DND-41 (cell line): Measurements from ENCODE around the gene HSD3B1.
A peak's percentile ranks its signal among the peaks of the same experiment; 100 is the strongest.

ENCODE experiments used
- ATAC-seq: fragments of 200-7000 bp; cut with Tn5 transposase; 3 replicates; pipeline ENCODE4 v1.9.1; 2021; ENCODE audit warnings: low read depth; ENCODE audit not compliant: insufficient read depth
- DNase-seq: peaks from one replicate; pipeline ENCODE4 v3.0.0-alpha.2; 2020
- H2AFZ ChIP-seq: 2 replicates; pipeline ENCODE4 v1.6.0; 2012; ENCODE audit warnings: low read depth, low read length
- H3K27ac ChIP-seq: 2 replicates; pipeline ENCODE4 v1.5.1; 2012; ENCODE audit warnings: low read length, inconsistent platforms
- H3K27me3 ChIP-seq: fragments of 200-600 bp; sonication (generic); 2 replicates; pipeline ENCODE4 v1.6.0; 2012; ENCODE audit warnings: low read length, mild to moderate bottlenecking, inconsistent platforms; ENCODE audit not compliant: insufficient read depth, poor library complexity
- H3K36me3 ChIP-seq: 2 replicates; pipeline ENCODE4 v1.5.1; 2012; ENCODE audit warnings: low read length, inconsistent platforms; ENCODE audit not compliant: insufficient read depth
- H3K4me1 ChIP-seq: 2 replicates; pipeline ENCODE4 v1.5.1; 2012; ENCODE audit warnings: mild to moderate bottlenecking, low read length; ENCODE audit not compliant: insufficient read depth
- H3K4me2 ChIP-seq: 2 replicates; pipeline ENCODE4 v1.6.0; 2012; ENCODE audit warnings: mild to moderate bottlenecking, moderate library complexity, low read length, inconsistent platforms; ENCODE audit not compliant: insufficient read depth
- H3K4me3 ChIP-seq, 2 experiments: fragments of 200-600 bp in 1 of 2; shearing (Covaris generic) in 1 of 2; 2 replicates each; pipeline ENCODE4 v1.5.1; 2012 to 2016; ENCODE audit warnings: inconsistent platforms in 2 of 2, low read length in 2 of 2, mild to moderate bottlenecking in 2 of 2, low read depth in 1 of 2, moderate library complexity in 1 of 2
- H3K79me2 ChIP-seq: 2 replicates; pipeline ENCODE4 v1.6.0; 2012; ENCODE audit warnings: low read length, inconsistent platforms; ENCODE audit not compliant: insufficient read depth
- H3K9ac ChIP-seq: 2 replicates; pipeline ENCODE4 v1.6.0; 2012; ENCODE audit warnings: low read depth, mild to moderate bottlenecking, inconsistent platforms, low read length, moderate library complexity
- H3K9me3 ChIP-seq: 2 replicates; pipeline ENCODE4 v1.5.1; 2012; ENCODE audit warnings: low read length, moderate library complexity, mild to moderate bottlenecking, inconsistent platforms; ENCODE audit not compliant: insufficient read depth, severe bottlenecking
- H4K20me1 ChIP-seq: 2 replicates; pipeline ENCODE4 v1.6.0; 2012; ENCODE audit warnings: low read length; ENCODE audit not compliant: insufficient read depth
- EZH2 ChIP-seq: IDR thresholded peaks from 3 replicates; pipeline ENCODE4 v1.6.1; 2012; ENCODE audit warnings: borderline replicate concordance, low read depth, mild to moderate bottlenecking, moderate library complexity, low read length, inconsistent platforms; ENCODE audit not compliant: severe bottlenecking
- TF ChIP-seq, protein P1 (sequence below): IDR thresholded peaks from 2 replicates; pipeline ENCODE4 v1.5.1; 2012; ENCODE audit warnings: borderline replicate concordance, low read length, moderate library complexity, mild to moderate bottlenecking; ENCODE audit not compliant: poor library complexity, severe bottlenecking; ENCODE audit errors: extremely low read depth

HSD3B1 gene

DNA sequence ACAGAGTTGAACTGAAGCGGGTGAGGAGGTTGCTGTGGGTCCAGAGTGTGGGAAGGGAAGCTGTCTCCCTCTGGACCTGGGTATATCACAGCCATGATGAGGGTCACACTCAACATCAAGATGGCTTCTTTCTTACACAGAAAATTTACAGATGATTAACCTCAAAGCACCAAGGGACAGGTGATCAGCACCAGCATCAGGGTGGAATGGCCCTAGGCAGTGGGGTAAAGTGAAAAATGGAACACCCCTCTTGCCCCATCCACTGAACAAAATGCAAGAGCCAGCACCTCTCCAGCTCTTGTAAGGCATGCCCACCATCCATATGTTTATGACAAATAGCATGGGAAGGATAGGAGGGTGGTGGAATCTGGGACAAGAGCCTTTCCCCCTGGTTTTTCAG lies 40.3 kb downstream of the HSD3B1 start:
- H3K79me2 ChIP-seq: no peaks in the 10 kb centered on the region
- TF ChIP-seq, protein P1, sequence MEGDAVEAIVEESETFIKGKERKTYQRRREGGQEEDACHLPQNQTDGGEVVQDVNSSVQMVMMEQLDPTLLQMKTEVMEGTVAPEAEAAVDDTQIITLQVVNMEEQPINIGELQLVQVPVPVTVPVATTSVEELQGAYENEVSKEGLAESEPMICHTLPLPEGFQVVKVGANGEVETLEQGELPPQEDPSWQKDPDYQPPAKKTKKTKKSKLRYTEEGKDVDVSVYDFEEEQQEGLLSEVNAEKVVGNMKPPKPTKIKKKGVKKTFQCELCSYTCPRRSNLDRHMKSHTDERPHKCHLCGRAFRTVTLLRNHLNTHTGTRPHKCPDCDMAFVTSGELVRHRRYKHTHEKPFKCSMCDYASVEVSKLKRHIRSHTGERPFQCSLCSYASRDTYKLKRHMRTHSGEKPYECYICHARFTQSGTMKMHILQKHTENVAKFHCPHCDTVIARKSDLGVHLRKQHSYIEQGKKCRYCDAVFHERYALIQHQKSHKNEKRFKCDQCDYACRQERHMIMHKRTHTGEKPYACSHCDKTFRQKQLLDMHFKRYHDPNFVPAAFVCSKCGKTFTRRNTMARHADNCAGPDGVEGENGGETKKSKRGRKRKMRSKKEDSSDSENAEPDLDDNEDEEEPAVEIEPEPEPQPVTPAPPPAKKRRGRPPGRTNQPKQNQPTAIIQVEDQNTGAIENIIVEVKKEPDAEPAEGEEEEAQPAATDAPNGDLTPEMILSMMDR: no peak
- no peak for TF ChIP-seq EZH2
- no peak overlapping the region for H2AFZ ChIP-seq
- H3K9ac ChIP-seq: no peak overlapping the region
- no peak for ATAC-seq
- H3K4me1 ChIP-seq: no peaks in the 10 kb centered on the region
- DNase-seq: no peak
- H3K9me3 ChIP-seq: no peaks in the 10 kb centered on the region
- H3K27me3 ChIP-seq: peaks cover 4% of the 10 kb centered on the region
- no peak overlapping the region for H3K4me2 ChIP-seq
- no peaks in the 10 kb centered on the region for H4K20me1 ChIP-seq
- no peak overlapping the region for H3K27ac ChIP-seq
- H3K36me3 ChIP-seq: no peaks in the 10 kb centered on the region
- H3K4me3 ChIP-seq: no peak overlapping the region

DNA sequence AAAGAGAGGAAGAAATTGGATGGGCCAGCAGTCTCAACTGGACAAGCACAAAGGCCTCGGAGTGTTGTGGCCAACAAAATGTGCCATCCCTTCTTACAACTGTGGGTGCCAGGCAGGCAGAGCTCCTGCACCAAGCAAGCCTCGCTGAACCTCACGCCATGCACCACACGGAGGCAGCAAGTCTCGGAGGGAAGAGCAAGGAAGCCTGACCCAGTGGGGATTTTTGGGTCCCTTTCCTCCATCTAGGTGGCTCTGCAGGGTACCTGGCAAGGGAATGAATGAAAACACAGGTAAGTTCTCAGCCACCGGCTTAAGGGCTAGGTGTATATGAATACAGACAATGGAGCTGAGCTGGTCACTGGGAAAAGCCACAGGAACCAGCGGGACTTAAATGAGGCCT lies 40.8 kb downstream of the HSD3B1 start:
- no peak for TF ChIP-seq EZH2
- TF ChIP-seq, protein P1: no peak
- Histone ChIP-seq H3K9ac (no peak overlapping the region), H4K20me1 (no peaks in the 10 kb centered on the region), H2AFZ (no peak overlapping the region), H3K79me2 (no peaks in the 10 kb centered on the region), H3K4me1 (no peaks in the 10 kb centered on the region), H3K27me3 (peaks cover 1% of the 10 kb centered on the region), H3K9me3 (no peaks in the 10 kb centered on the region), H3K27ac (no peak overlapping the region), H3K4me2 (no peak overlapping the region), H3K4me3 (no peak overlapping the region), H3K36me3 (no peaks in the 10 kb centered on the region)
- ATAC-seq: no peak
- DNase-seq: no peak

GRCh38 chr1:119549719-119550132 lies 42.7 kb downstream of the HSD3B1 start:
- TF ChIP-seq EZH2: no peak
- TF ChIP-seq, protein P1: peak; percentile 62
- no peaks in the 10 kb centered on the region for H4K20me1 ChIP-seq
- no peaks in the 10 kb centered on the region for H3K4me1 ChIP-seq
- no peaks in the 10 kb centered on the region for H3K36me3 ChIP-seq
- H3K9ac ChIP-seq: no peak overlapping the region
- H3K27ac ChIP-seq: no peak overlapping the region
- no peak overlapping the region for H2AFZ ChIP-seq
- H3K4me3 ChIP-seq: no peak overlapping the region
- H3K27me3 ChIP-seq: no peaks in the 10 kb centered on the region
- no peaks in the 10 kb centered on the region for H3K79me2 ChIP-seq
- ATAC-seq (peak; percentile 82), DNase-seq (peak; percentile 47)
- H3K4me2 ChIP-seq: no peak overlapping the region
- H3K9me3 ChIP-seq: no peaks in the 10 kb centered on the region

DNA sequence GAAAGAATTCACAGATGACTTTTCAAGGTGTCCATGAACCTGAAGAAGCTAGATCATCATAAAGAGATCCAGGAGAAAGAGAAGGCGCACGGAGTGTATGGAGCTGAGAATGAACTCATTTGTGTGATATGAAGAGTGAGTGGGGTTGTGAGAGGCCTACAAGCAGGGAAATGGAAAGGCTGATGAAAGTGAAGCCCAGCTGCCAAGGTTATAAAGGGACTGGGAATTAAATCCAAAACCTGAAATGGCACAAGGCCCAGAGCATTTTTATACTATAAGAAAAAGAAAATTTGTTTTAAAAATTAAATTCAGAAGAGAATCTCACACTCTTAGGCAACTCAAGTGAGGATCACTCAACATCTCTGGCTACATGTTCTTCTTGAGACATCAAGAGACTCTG lies 43.4 kb downstream of the HSD3B1 start:
- ATAC-seq (no peak), DNase-seq (no peak)
- no peaks in the 10 kb centered on the region for H3K4me1 ChIP-seq
- no peak overlapping the region for H2AFZ ChIP-seq
- TF ChIP-seq, protein P1: no peak
- H3K36me3 ChIP-seq: no peaks in the 10 kb centered on the region
- H3K4me3 ChIP-seq: no peak overlapping the region
- H3K4me2 ChIP-seq: no peak overlapping the region
- H4K20me1 ChIP-seq: no peaks in the 10 kb centered on the region
- no peaks in the 10 kb centered on the region for H3K79me2 ChIP-seq
- no peaks in the 10 kb centered on the region for H3K27me3 ChIP-seq
- H3K27ac ChIP-seq: no peak overlapping the region
- H3K9me3 ChIP-seq: no peaks in the 10 kb centered on the region
- H3K9ac ChIP-seq: no peak overlapping the region
